COLO668 (cell line): Measurements from ENCODE around the gene ANKS1B.
A peak's percentile ranks its signal among the peaks of the same experiment; 100 is the strongest.

Experiments
- DNase-seq: peaks from one replicate; lab custom pipeline; 2025; ENCODE audit not compliant: unreplicated experiment; lab: John Stamatoyannopoulos, UW

Gene ANKS1B

DNA sequence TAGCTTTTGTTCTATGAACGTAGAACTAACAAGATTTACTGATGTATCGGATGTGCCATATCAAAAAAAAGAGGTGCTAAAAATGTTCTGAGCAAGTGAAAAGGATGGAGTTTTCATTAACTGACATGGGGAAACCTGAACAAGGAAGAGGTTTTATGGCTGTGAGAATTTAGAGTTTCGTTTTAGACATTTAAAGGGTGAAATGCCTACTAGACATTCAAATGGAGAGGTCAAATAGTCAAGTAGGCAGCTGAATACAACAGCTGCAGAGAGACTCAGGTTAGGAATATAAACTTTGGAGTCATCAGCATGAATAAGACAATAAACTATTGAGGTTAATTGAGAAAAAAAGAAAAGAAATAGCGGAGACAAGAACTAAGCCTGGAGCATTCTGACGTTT, 702.1 kb downstream of the ANKS1B start:
- no peak for DNase-seq

DNA sequence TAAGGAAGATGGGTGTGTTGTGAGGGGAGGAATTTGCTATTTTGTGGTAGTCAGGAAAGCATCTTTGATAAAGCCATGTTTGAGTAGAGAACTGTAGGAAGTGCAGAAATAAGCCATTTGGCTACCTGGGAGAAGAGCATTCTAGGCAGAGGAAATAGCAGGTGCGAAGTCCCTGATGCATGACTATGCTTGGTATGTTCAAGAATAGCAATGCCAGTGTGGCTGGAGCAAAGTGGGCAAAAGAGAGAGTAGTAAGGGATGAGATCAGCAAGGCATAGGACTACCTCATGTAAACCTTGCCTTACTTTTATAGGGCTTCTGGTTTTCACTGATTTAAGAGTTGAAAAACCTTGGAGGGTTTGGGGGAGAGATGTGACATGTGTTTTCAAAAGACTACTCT, 702.6 kb downstream of the ANKS1B start:
- no peak for DNase-seq

- no peak for DNase-seq
These were observed 703.5 kb downstream of the ANKS1B start for GRCh38 chr12:99281277-99281676.

GRCh38 chr12:99278899-99279298, 705.8 kb downstream of the ANKS1B start:
- DNase-seq: no peak

DNA sequence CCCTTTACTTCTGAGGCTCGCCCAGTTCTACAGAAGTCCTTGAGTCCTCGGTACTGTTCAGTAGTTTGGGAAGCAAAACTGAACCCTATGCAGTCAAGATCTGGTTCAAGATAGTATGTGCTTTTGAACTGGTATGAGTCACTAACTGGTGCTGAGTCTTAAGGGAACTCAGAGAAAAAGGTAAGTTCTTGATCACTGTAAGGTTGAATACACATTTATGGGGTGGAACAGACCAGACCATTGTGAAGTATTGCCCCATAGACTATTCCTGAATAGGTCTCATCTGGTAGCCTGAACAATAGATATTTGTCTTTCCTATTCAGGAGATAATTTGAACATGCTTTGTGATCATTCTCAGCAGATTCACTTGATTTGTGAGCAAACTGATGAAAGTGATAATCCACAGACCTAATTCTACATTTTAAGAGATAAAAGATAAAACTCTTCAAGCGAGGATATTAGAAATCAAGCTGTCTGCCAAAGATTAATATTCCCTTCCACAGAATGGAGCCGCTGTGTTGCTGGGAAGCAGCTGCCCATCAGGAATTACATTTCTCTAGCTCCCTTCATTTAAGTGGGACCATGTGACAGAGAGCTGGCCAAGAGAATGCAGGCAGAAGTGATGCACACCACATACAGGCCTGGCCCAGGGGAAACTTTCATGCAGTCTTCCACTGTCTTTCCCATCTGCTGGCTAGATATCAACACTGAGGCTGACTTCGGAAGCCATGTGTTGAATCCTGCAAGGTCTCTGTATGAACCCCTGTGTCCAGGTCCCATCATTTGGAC, 707.0 kb downstream of the ANKS1B start:
- no peak for DNase-seq

GRCh38 chr12:99271071-99271470, 713.7 kb downstream of the ANKS1B start:
- DNase-seq: no peak

DNA sequence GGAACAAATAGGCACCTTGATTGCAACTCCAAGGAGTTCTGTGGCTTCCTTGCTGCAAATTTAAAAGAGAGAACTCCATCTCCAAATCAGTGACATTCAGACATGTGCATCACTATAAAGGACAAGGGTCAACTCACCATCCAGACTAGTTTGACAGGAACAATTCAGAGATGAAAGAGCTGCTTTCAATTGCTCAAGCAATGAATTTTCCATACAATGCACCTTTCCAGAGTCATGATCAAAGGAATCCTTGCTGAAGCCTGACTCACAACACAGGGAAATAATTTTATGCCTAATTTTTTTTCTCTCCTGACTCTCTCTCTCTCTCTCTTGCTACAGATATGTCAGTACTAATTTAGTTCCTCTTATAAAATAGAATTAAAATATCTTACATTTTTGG, 717.7 kb downstream of the ANKS1B start:
- DNase-seq: no peak

- DNase-seq: no peak
These were observed 719.1 kb downstream of the ANKS1B start for GRCh38 chr12:99265648-99266047.

DNA sequence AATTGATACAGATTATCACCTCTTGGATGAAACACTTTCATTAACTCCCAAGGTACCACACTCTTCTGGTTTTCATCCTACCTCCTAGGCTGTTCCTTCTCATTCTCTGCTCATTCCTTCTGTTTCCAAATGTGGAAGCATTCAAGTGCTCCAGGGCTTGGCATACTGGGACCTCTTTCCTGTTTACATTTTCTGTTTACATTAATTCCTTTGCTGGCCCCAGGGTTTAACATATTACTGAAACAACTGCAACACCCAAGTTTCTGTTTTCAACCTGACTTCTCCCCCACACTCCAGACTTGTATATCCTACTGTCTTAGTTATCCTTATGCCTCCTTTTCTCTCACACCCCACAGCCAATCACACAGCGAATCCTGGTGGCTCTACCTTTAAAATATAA, 723.5 kb downstream of the ANKS1B start:
- DNase-seq: no peak

DNA sequence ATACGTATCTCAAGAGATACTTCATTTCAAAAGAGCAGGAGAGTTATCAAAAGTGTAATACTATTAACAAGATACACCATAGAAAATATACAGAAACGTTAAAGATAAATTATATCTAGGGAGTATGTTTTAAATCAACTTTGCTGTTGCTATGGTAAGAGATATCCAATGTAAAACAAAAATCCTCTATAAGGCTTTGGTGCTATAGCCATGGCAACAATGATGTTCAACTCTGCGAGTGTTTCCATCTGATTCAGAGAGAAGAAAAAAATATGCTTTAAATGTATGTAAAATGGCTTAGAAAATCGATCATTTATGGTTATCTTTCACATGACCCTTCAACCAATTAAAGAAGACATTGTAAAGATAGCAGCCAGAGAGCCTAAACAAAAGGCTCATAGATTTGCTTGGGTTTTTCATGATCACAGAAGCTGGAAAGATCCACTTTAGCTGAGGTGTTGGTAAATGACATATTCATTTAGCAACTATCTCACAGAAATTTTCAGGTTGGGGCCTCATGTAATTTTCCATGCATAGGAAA, 724.2 kb downstream of the ANKS1B start:
- no peak for DNase-seq

GRCh38 chr12:99259040-99259934, 725.4 kb downstream of the ANKS1B start:
- DNase-seq: no peak

- no peak for DNase-seq
These were observed 727.1 kb downstream of the ANKS1B start for GRCh38 chr12:99257672-99258071.

- DNase-seq: no peak
These were observed 731.7 kb downstream of the ANKS1B start for GRCh38 chr12:99253068-99253467.

DNA sequence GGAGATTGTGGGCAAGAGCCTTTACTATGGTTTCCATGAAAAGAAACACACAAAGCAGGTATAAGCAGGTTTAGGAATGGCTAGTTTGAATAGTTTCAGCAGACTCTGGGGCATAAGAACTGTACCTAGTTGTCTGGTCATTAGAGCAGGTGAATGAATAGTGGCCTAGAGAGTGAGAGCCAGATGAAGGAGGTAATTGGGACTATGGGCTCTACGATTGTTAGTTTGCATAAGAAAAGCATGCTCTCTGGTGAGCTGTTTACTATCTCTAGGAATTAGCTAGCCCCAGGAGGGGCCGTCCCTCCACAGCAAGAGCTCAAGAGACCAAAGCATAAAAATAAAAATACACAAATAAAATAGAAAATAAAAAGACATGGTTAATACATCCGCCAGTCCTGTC, 734.6 kb downstream of the ANKS1B start:
- DNase-seq: no peak

DNA sequence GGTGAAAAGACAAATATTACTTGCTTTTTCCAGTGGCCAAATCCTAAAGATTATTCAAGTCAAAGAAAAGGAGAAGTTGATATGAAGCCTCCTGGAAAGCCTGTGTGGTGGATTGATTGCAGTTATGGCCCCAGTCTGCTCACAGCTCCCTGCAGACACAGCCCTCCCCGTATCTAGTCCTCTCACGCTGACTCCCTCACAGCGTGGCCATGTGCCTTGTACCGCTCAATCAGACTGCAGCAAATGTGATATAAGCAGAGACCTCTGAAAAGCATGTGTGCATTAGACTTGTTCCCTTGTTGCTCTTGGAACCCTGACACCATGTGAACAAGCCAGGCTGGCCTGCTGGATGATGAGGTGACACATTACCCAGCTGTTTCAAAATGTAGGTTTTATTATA, 735.2 kb downstream of the ANKS1B start:
- no peak for DNase-seq

DNA sequence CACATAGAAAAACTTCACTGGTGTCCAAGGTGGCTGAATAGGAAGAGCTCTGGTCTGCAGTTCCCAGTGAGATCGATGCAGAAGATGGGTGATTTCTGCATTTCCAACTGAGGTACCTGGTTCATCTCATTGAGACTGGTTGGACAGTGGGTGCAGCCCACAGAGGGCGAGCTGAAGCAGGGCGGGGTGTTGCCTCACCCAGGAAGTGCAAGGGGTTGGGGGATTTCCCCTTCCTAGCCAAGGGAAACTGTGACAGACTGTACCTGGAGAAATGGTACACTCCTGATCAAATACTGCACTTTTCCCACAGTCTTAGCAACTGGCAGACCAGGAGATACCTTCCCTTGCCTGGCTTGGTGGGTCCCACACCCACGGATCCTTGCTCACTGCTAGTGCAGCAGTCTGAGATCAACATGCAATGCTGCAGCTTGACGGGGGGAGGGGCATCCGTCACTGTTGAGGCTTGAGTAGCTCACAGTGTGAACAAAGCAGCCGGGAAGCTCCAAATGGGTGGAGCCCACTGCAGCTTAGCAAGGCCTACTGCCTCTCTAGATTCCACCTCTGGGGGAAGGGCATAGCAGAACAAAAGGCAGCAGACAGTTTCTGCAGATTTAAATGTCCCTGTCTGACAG, 746.7 kb downstream of the ANKS1B start:
- DNase-seq: peak; percentile 20

DNA sequence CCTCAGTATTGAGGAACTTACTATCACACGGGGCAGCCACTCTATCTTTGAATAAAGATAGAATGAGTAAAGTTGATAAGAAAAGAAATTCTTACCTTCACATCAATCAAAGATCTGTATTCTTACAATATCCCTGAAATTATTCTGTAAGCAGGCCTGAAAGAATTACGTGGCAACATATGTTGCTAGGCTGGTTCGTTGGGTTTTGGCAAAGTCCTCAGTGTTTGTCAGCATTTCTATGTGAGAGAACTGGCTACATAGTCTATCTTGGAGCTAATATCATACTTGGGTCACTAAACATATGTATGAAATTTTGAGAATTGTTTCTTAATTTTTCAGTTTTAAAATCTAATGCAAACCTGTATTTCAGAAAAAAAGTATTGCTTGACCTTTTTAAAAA, 749.4 kb downstream of the ANKS1B start:
- no peak for DNase-seq

- no peak for DNase-seq
These were observed 750.0 kb downstream of the ANKS1B start for GRCh38 chr12:99234702-99235101.

GRCh38 chr12:99232324-99232723, 752.4 kb downstream of the ANKS1B start:
- DNase-seq: no peak

DNA sequence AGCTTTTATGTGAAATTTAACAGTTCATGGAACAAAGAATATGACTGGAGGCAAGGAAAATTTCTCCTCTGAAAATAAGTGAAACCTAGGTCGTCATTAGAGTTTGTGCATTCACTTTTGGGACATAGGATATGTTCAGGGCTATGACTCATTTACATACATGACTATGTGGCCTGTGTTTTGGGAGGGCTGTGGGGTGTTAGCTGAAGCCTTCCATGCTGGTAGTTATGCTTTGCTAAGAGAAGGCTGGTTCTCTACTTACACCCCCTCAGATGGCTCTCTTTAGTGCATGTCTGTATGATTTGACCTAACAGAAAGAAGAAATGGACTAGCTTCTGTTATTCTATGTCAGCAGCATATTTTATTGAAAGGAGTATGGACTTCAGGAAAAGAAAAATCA, 753.7 kb downstream of the ANKS1B start:
- DNase-seq: no peak

DNA sequence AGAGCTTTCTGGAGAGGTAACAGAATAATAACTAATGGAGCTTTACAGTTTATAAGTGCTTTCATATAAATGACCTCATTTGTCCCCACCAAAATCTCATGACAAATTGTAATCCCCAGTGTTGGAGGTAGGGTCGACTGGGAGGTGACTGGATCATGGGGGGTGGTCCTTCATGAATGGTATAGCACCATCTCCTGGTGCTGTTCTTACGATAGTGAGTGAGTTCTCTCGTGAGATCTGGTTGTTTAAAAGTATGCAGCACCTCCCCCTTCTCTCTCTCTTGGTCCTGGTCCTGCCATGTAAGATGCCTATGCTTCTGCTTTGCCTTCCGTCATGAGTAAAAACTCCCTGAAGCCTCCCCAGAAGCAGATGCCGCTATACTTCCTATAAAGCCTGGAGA, 760.5 kb downstream of the ANKS1B start:
- no peak for DNase-seq

- DNase-seq: no peak
These were observed 761.2 kb downstream of the ANKS1B start for GRCh38 chr12:99223579-99223978.
